GM12873 (cell line): ENCODE results near the gene ORC2.

Experiments
- CTCF ChIP-seq: IDR thresholded peaks from 2 replicates; pipeline ENCODE4 v1.5.1; 2012; ENCODE audit warnings: low read depth, mild to moderate bottlenecking, moderate library complexity, low read length, control low read depth; ENCODE audit not compliant: insufficient read depth; ENCODE audit errors: missing control alignments

ORC2 gene

GRCh38 chr2:200963124-200963917 is at the start of gene ORC2:
TSS of gene ORC2 (minus strand) at chr2:200963660. CDS start at chr2:200958123, 5,537 bp downstream.
- peak; percentile 65 for TF ChIP-seq CTCF

- no peak for TF ChIP-seq CTCF
Observed at GRCh38 chr2:201008296-201008829, 44.9 kb upstream of the ORC2 start.

GRCh38 chr2:201007584-201007998 is 44.1 kb upstream of the ORC2 start:
- no peak for TF ChIP-seq CTCF

GRCh38 chr2:201006704-201007103 is 43.2 kb upstream of the ORC2 start:
- TF ChIP-seq CTCF: no peak

- no peak for TF ChIP-seq CTCF
Observed at GRCh38 chr2:201004370-201004769, 40.9 kb upstream of the ORC2 start.

- TF ChIP-seq CTCF: no peak
Observed at GRCh38 chr2:200993097-200993496, 29.6 kb upstream of the ORC2 start.

- TF ChIP-seq CTCF: no peak
Observed at GRCh38 chr2:200987137-200987536, 23.7 kb upstream of the ORC2 start.
